WTC11 (cell line): ENCODE data around the gene CTNND1. TPM values are rescaled to one million over a fixed set of nuclear protein-coding genes. Genes with fewer than 3 reads are reported as not detected.

Source experiments
- ATAC-seq: fragments of 200-7000 bp; cut with Tn5 transposase; 2 replicates; pipeline ENCODE4 v1.10.0; 2021; ENCODE audit warnings: mild to moderate bottlenecking, moderate library complexity
- CTCF ChIA-PET: fragments of 300-600 bp; sonication (Branson Sonifier 250); formaldehyde crosslinking; loops from one replicate; lab custom pipeline; 2021; ENCODE audit warnings: antibody characterized with exemption; lab: Charles Lee
- POLR2A ChIA-PET: fragments of 350-600 bp; sonication (Branson Sonifier 250); formaldehyde crosslinking; loops from one replicate; lab custom pipeline; 2021; ENCODE audit warnings: antibody characterized with exemption; lab: Charles Lee
- DNase-seq: peaks from one replicate; pipeline ENCODE4 v3.0.0; 2021; ENCODE audit warnings: low spot score
- H3K27ac Mint-ChIP-seq: 2 replicates; pipeline ENCODE4 v1.8.0; 2021; ENCODE audit warnings: mixed read lengths
- H3K27me3 Mint-ChIP-seq: 2 replicates; pipeline ENCODE4 v1.8.0; 2021; ENCODE audit warnings: low read depth, mild to moderate bottlenecking, moderate library complexity, mixed read lengths
- H3K36me3 Mint-ChIP-seq: 2 replicates; pipeline ENCODE4 v1.8.0; 2021; ENCODE audit warnings: mixed read lengths
- H3K4me1 Mint-ChIP-seq: 2 replicates; pipeline ENCODE4 v1.8.0; 2022; ENCODE audit warnings: mixed read lengths
- H3K4me3 Mint-ChIP-seq: 2 replicates; pipeline ENCODE4 v1.8.0; 2021; ENCODE audit warnings: mild to moderate bottlenecking, moderate library complexity, mixed read lengths
- H3K9me3 Mint-ChIP-seq: 2 replicates; pipeline ENCODE4 v1.8.0; 2021; ENCODE audit warnings: mixed read lengths
- ARID4B ChIP-seq: sonication (generic); formaldehyde crosslinking; IDR thresholded peaks from 2 replicates; pipeline ENCODE4 v1.8.0; 2023; ENCODE audit warnings: missing genetic modification reagents, mild to moderate bottlenecking, borderline replicate concordance
- E2F5 ChIP-seq: sonication (generic); formaldehyde crosslinking; IDR thresholded peaks from 2 replicates; pipeline ENCODE4 v1.8.1; 2022; ENCODE audit warnings: mild to moderate bottlenecking, moderate library complexity, missing genetic modification reagents
- EMX1 ChIP-seq: fragments of 250-450 bp; sonication (Bioruptor Pico); IDR thresholded peaks from 2 replicates; pipeline ENCODE4 v1.8.0; 2021; ENCODE audit warnings: mild to moderate bottlenecking
- GABPB1 ChIP-seq: sonication (generic); formaldehyde crosslinking; IDR thresholded peaks from 2 replicates; pipeline ENCODE4 v1.8.1; 2023; ENCODE audit warnings: mild to moderate bottlenecking, missing genetic modification reagents
- IRF1 ChIP-seq: sonication (generic); formaldehyde crosslinking; IDR thresholded peaks from 2 replicates; pipeline ENCODE4 v1.8.0; 2023; ENCODE audit warnings: missing genetic modification reagents
- MAX ChIP-seq: sonication (generic); formaldehyde crosslinking; IDR thresholded peaks from 2 replicates; pipeline ENCODE4 v1.8.0; 2022; ENCODE audit warnings: mild to moderate bottlenecking, missing genetic modification reagents
- MLX ChIP-seq: sonication (generic); formaldehyde crosslinking; IDR thresholded peaks from 2 replicates; pipeline ENCODE4 v1.8.1; 2023; ENCODE audit warnings: mild to moderate bottlenecking, missing genetic modification reagents, moderate library complexity
- NR3C1 ChIP-seq: sonication (generic); formaldehyde crosslinking; conservative IDR thresholded peaks from 2 replicates; pipeline ENCODE4 v1.8.1; 2023; ENCODE audit warnings: low read depth, mild to moderate bottlenecking, missing genetic modification reagents
- OVOL2 ChIP-seq: fragments of 250-450 bp; sonication (Bioruptor Pico); IDR thresholded peaks from 2 replicates; pipeline ENCODE4 v1.9.0; 2021; ENCODE audit warnings: mild to moderate bottlenecking, borderline replicate concordance
- SMAD3 ChIP-seq: sonication (generic); formaldehyde crosslinking; IDR thresholded peaks from 2 replicates; pipeline ENCODE4 v1.8.0; 2022; ENCODE audit warnings: missing genetic modification reagents, mild to moderate bottlenecking, borderline replicate concordance
- SP1 ChIP-seq: sonication (generic); formaldehyde crosslinking; conservative IDR thresholded peaks from 2 replicates; pipeline ENCODE4 v1.8.1; 2022; ENCODE audit warnings: missing genetic modification reagents
- ZMAT4 ChIP-seq: fragments of 250-450 bp; sonication (Bioruptor Pico); IDR thresholded peaks from 2 replicates; pipeline ENCODE4 v1.9.0; 2021; ENCODE audit warnings: mild to moderate bottlenecking
- ZNF396 ChIP-seq: fragments of 250-450 bp; sonication (Bioruptor Pico); IDR thresholded peaks from 2 replicates; pipeline ENCODE4 v1.8.0; 2021; ENCODE audit warnings: mild to moderate bottlenecking, moderate library complexity, borderline replicate concordance
- ZNF512 ChIP-seq: sonication (generic); formaldehyde crosslinking; IDR thresholded peaks from 2 replicates; pipeline ENCODE4 v1.8.1; 2022; ENCODE audit warnings: missing genetic modification reagents, borderline replicate concordance
- ZNF671 ChIP-seq: fragments of 250-450 bp; sonication (Bioruptor Pico); IDR thresholded peaks from 2 replicates; pipeline ENCODE4 v1.8.0; 2021; ENCODE audit warnings: mild to moderate bottlenecking
- ZSCAN18 ChIP-seq: fragments of 250-450 bp; sonication (Bioruptor Pico); IDR thresholded peaks from 2 replicates; pipeline ENCODE4 v2.1.2; 2022; ENCODE audit warnings: mild to moderate bottlenecking, moderate library complexity
- total RNA-seq: library from RNA; stranded (reverse); gene quantifications from 3 replicates; pipeline ENCODE4 v1.2.3, GENCODE V29; 2021

Gene CTNND1
- total RNA-seq, 1 experiment from 2014 or later = 165 TPM

- TF ChIP-seq ZMAT4 (no peak), ZNF512 (CRISPR knock-in tag) (no peak), MLX (CRISPR knock-in tag) (no peak), SMAD3 (CRISPR knock-in tag) (no peak), SP1 (no peak), EMX1 (CRISPR knock-in tag) (no peak), ZNF396 (CRISPR knock-in tag) (no peak), OVOL2 (CRISPR knock-in tag) (no peak)
Observed at GRCh38 chr11:57742087-57742452, 19.5 kb upstream of the CTNND1 start (continued).

GRCh38 chr11:57744357-57744756 is 17.2 kb upstream of the CTNND1 start:
- H3K27ac Mint-ChIP-seq = no peak overlapping the region; the same call in 1 of the 2 replicates
- peaks cover 34% of the 10 kb centered on the region for H3K36me3 Mint-ChIP-seq
- POLR2A ChIA-PET = no interaction called here

More at GRCh38 chr11:57744357-57744756, 17.2 kb upstream of the CTNND1 start:
- CTCF ChIA-PET = interaction anchor here (0.5 to 5.7 kb wide), 3 partner anchors 11 to 317 kb away, joined by 3 to 42 read pairs (median 3); no protein-coding TSS in a partner anchor
- Mint-ChIP-seq H3K9me3 (no peaks in the 10 kb centered on the region), H3K4me3 (peak overlapping the region; percentile 25), H3K27me3 (no peaks in the 10 kb centered on the region), H3K4me1 (peaks cover 24% of the 10 kb centered on the region)
- ATAC-seq = no peak
- no peak for DNase-seq
- TF ChIP-seq ZNF671 (CRISPR knock-in tag) (no peak), IRF1 (CRISPR knock-in tag) (no peak), E2F5 (CRISPR knock-in tag) (no peak), ARID4B (CRISPR knock-in tag) (no peak), ZNF512 (CRISPR knock-in tag) (no peak), NR3C1 (CRISPR knock-in tag) (no peak), ZSCAN18 (CRISPR knock-in tag) (no peak), GABPB1 (CRISPR knock-in tag) (no peak), MAX (CRISPR knock-in tag) (no peak)
